GM23248 (cell line): ENCODE data around the gene MAD2L1. TPM values are rescaled to one million over a fixed set of nuclear protein-coding genes. Genes with fewer than 3 reads are reported as not detected.
A peak's percentile ranks its signal among the peaks of the same experiment; 100 is the strongest.

ENCODE experiments used
- DNase-seq: peaks from one replicate; pipeline ENCODE4 v3.0.0-alpha.2; 2015
- H2AFZ ChIP-seq: fragments of 200-600 bp; sonication (generic); 2 replicates; pipeline ENCODE4 v1.6.1; 2016; ENCODE audit warnings: antibody characterized with exemption
- H3F3A ChIP-seq: fragments of 200-600 bp; sonication (generic); 2 replicates; pipeline ENCODE4 v1.6.1; 2016; ENCODE audit warnings: mild to moderate bottlenecking, antibody characterized with exemption, mixed run types; ENCODE audit not compliant: insufficient read depth
- H3K27ac ChIP-seq: fragments of 200-600 bp; sonication (generic); 2 replicates; pipeline ENCODE4 v1.5.1; 2016; ENCODE audit warnings: mild to moderate bottlenecking
- H3K27me3 ChIP-seq: fragments of 200-600 bp; sonication (generic); replicated peaks from 2 replicates; pipeline ENCODE4 v1.6.1; 2016; ENCODE audit warnings: mild to moderate bottlenecking; ENCODE audit not compliant: insufficient read depth
- H3K36me3 ChIP-seq: fragments of 200-600 bp; sonication (generic); 2 replicates; pipeline ENCODE4 v1.6.1; 2016; ENCODE audit warnings: low read depth, mild to moderate bottlenecking
- H3K4me1 ChIP-seq: fragments of 200-600 bp; sonication (generic); 2 replicates; pipeline ENCODE4 v1.6.1; 2016; ENCODE audit warnings: mild to moderate bottlenecking; ENCODE audit not compliant: insufficient read depth
- H3K4me2 ChIP-seq: fragments of 200-600 bp; sonication (generic); one replicate; pipeline ENCODE4 v1.6.1; 2016; ENCODE audit warnings: mild to moderate bottlenecking; ENCODE audit not compliant: unreplicated experiment
- H3K4me3 ChIP-seq: fragments of 200-600 bp; sonication (generic); 2 replicates; pipeline ENCODE4 v1.5.1; 2016; ENCODE audit warnings: mild to moderate bottlenecking
- H3K79me2 ChIP-seq: fragments of 200-600 bp; sonication (generic); 2 replicates; pipeline ENCODE4 v1.6.1; 2016; ENCODE audit warnings: mild to moderate bottlenecking; ENCODE audit not compliant: insufficient read depth
- H3K9ac ChIP-seq: fragments of 200-600 bp; sonication (generic); 2 replicates; pipeline ENCODE4 v1.6.1; 2016; ENCODE audit warnings: mild to moderate bottlenecking
- H3K9me2 ChIP-seq: fragments of 200-600 bp; sonication (generic); 2 replicates; pipeline ENCODE4 v1.6.1; 2016; ENCODE audit warnings: mixed run types, mild to moderate bottlenecking, moderate library complexity; ENCODE audit not compliant: insufficient read depth
- H3K9me3 ChIP-seq: fragments of 200-600 bp; sonication (generic); one replicate; pipeline ENCODE4 v1.6.1; 2017; ENCODE audit warnings: low read depth
- H4K20me1 ChIP-seq: fragments of 200-600 bp; sonication (generic); 2 replicates; pipeline ENCODE4 v1.6.0; 2016; ENCODE audit not compliant: insufficient read depth
- EZH2 ChIP-seq: fragments of 200-600 bp; sonication (generic); IDR thresholded peaks from 2 replicates; pipeline ENCODE4 v1.6.1; 2018; ENCODE audit warnings: antibody characterized with exemption, mild to moderate bottlenecking; ENCODE audit not compliant: insufficient read depth, poor library complexity, severe bottlenecking
- EZH2phosphoT487 ChIP-seq: fragments of 200-600 bp; sonication (generic); IDR thresholded peaks from 2 replicates; pipeline ENCODE4 v1.6.1; 2018; ENCODE audit warnings: antibody characterized with exemption, moderate library complexity, mild to moderate bottlenecking, low read depth; ENCODE audit not compliant: insufficient read depth
- WGBS, 2 experiments: methylation state at CpG; one replicate each; pipeline ENCODE4 v1.1.6; 2015 to 2017; ENCODE audit warnings: low lambda C conversion rate in 2 of 2, low coverage in 1 of 2; ENCODE audit errors: missing lambda C conversion rate in 2 of 2; 5-methylcytosine and 5-hydroxymethylcytosine counted together
- in situ Hi-C: fragments of 300-500 bp; cut with MboI; formaldehyde crosslinking; loops from 2 replicates; pipeline ENCODE4 v1.15.0; 2020
- polyA plus RNA-seq: library from polyadenylated mRNA; unstranded; fragments of >200 nt; fragmentation: Nextera tagmentation; extraction: Ambion mirVana; gene quantifications from 2 replicates; pipeline ENCODE4 v1.2.1, GENCODE V29; 2016
- total RNA-seq: library from RNA; depleted of rRNA; stranded (reverse); fragments of >200 nt; shearing (Covaris generic); gene quantifications from 2 replicates; pipeline ENCODE4 v1.2.3, GENCODE V29; 2014; rRNA removed

The MAD2L1 gene
- total RNA-seq = 15.7 and 31.3 TPM in 2 replicates
- polyA plus RNA-seq = 40.6 and 41.3 TPM in 2 replicates

GRCh38 chr4:120066517-120067340 is at the start of gene MAD2L1:
Gene MAD2L1, minus strand, starts transcription at chr4:120066848. Its CDS starts 114 bp downstream, at chr4:120066734.
- Histone ChIP-seq H3F3A (peaks cover 43% of the 10 kb centered on the region), H3K79me2 (peaks cover 56% of the 10 kb centered on the region), H4K20me1 (no peaks in the 10 kb centered on the region), H3K9ac (peak within 1 kb of the TSS; percentile 94), H3K27ac (peak within 1 kb of the TSS; percentile 97), H3K9me3 (no peaks in the 10 kb centered on the region), H3K36me3 (no peaks in the 10 kb centered on the region), H2AFZ (peak within 1 kb of the TSS; percentile 94), H3K9me2 (no peaks in the 10 kb centered on the region), H3K4me2 (peak within 1 kb of the TSS; percentile 94), H3K4me1 (peaks cover 63% of the 10 kb centered on the region), H3K4me3 (peak within 1 kb of the TSS; percentile 93), H3K27me3 (no peaks in the 10 kb centered on the region)
- in situ Hi-C loops = no loop called here
- peak; percentile 100 for DNase-seq
- WGBS, 2 experiments = 0 to 1% methylated on average over 59 to 61 of the region's 65 CpGs
- no peak for TF ChIP-seq EZH2phosphoT487
- no peak for TF ChIP-seq EZH2

GRCh38 chr4:120111745-120112144 is 45.1 kb upstream of the MAD2L1 start:
- no peak overlapping the region for H3K27ac ChIP-seq
- no peaks in the 10 kb centered on the region for H3F3A ChIP-seq
- no peaks in the 10 kb centered on the region for H3K36me3 ChIP-seq
- no peak overlapping the region for H2AFZ ChIP-seq
- TF ChIP-seq EZH2phosphoT487 = no peak
- no peak for TF ChIP-seq EZH2
- no peaks in the 10 kb centered on the region for H3K27me3 ChIP-seq
- WGBS, 2 experiments = 81 to 87% methylated on average over 1 of the region's 1 CpG
- no peak overlapping the region for H3K4me3 ChIP-seq
- no peaks in the 10 kb centered on the region for H3K9me3 ChIP-seq
- in situ Hi-C loops = no loop called here
- H3K4me2 ChIP-seq = no peak overlapping the region
- no peak for DNase-seq
- H3K4me1 ChIP-seq = no peaks in the 10 kb centered on the region
- H4K20me1 ChIP-seq = no peaks in the 10 kb centered on the region
- H3K9me2 ChIP-seq = no peaks in the 10 kb centered on the region
- no peak overlapping the region for H3K9ac ChIP-seq
- no peaks in the 10 kb centered on the region for H3K79me2 ChIP-seq

GRCh38 chr4:120109406-120109805 is 42.8 kb upstream of the MAD2L1 start:
- no peak overlapping the region for H2AFZ ChIP-seq
- no peaks in the 10 kb centered on the region for H3K9me2 ChIP-seq
- no peaks in the 10 kb centered on the region for H4K20me1 ChIP-seq
- no peaks in the 10 kb centered on the region for H3K36me3 ChIP-seq
- TF ChIP-seq EZH2phosphoT487 (no peak), EZH2 (no peak)
- H3K79me2 ChIP-seq = no peaks in the 10 kb centered on the region
- H3K27ac ChIP-seq = no peak overlapping the region
- DNase-seq = no peak
- in situ Hi-C loops = no loop called here
- no peaks in the 10 kb centered on the region for H3K4me1 ChIP-seq
- no peak overlapping the region for H3K9ac ChIP-seq
- H3F3A ChIP-seq = no peaks in the 10 kb centered on the region
- no peaks in the 10 kb centered on the region for H3K9me3 ChIP-seq
- no peak overlapping the region for H3K4me3 ChIP-seq
- no peak overlapping the region for H3K4me2 ChIP-seq
- no peaks in the 10 kb centered on the region for H3K27me3 ChIP-seq

GRCh38 chr4:120105472-120105871 is 38.8 kb upstream of the MAD2L1 start:
- Histone ChIP-seq H3K4me2 (no peak overlapping the region), H3K4me1 (no peaks in the 10 kb centered on the region), H3F3A (no peaks in the 10 kb centered on the region), H3K36me3 (no peaks in the 10 kb centered on the region), H4K20me1 (no peaks in the 10 kb centered on the region), H3K27me3 (no peaks in the 10 kb centered on the region), H2AFZ (no peak overlapping the region), H3K79me2 (no peaks in the 10 kb centered on the region), H3K9me2 (no peaks in the 10 kb centered on the region), H3K4me3 (no peak overlapping the region), H3K9ac (no peak overlapping the region), H3K9me3 (no peaks in the 10 kb centered on the region), H3K27ac (no peak overlapping the region)
- in situ Hi-C loops = no loop called here
- TF ChIP-seq EZH2 (no peak), EZH2phosphoT487 (no peak)
- WGBS, 2 experiments = 72 to 92% methylated on average over 1 of the region's 1 CpG
- DNase-seq = no peak
